TTC549 (cell line): Measurements from ENCODE around the gene OR6V1.
"Not testable (repeated sequence)": the region's sequence is repeated elsewhere in the genome, so short reads cannot be mapped to it uniquely, and the experiment has no call there.

Experiments used
- FAIRE-seq: peaks from 2 replicates; lab custom pipeline; 2012; peaks lifted over from hg19 to GRCh38; lab: Jason Lieb, UNC

OR6V1 gene

DNA sequence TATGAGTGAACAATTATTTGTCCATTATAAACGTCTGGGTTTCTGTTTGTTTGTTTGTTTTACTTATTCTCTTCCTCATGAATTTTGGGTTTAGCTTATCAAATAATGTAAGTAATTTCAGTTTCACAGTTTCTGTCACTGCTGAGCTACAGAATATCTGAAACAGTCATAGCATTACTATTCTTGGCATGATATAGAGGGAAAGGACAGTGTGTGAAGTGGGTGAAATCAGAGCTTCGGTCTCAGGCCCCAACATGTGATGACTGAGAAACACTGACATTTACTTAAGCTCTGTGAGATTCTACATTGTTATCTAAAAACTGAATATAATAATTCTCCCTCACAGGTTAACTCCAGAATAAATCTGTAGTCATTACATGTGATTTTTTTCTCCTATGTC, 8.8 kb upstream of the OR6V1 start:
- no peak for FAIRE-seq

DNA sequence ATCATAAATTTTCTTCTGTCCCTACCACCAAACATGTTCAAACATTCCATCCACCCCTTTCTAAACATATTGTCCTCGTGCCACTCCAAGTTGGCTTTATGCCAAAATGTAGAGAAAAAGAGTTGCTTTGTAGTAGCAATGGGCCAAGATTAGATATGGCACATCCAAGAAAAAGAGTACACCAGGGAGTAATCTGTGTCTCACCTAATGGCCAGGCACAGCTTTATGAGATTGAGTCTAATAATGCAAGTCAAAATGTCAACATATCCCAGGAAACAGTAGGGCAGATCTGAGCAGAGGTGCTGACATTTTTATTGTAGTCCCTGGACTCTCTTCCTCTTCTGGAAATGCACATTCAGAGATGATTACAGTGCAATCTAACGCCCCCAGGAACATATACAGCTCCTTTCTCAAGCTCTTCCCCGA, 5.7 kb upstream of the OR6V1 start:
- FAIRE-seq = no peak

GRCh38 chr7:143047326-143047725, 4.8 kb upstream of the OR6V1 start:
- no peak for FAIRE-seq

DNA sequence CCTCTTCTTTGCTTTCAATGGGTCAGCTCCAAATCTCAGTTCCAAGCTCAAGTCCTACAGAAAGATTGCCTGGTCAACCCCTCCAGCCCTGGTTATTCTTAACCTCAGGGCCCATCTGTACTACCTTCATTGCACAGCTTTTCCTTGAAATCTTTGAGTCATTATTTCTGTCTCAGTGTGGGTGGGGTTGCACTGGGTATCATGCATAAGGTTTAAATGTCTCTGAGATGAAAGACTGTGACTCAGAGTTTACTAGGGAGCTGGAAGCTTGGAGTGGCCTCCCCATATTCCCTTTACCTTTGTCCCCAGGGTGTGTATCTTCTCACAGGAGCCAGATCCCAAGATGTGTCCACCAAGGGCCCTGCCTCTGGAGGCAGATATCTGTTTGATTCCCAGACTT, 3.3 kb upstream of the OR6V1 start:
- no peak for FAIRE-seq

- FAIRE-seq = no peak
Observed at GRCh38 chr7:143049362-143049761, 2.8 kb upstream of the OR6V1 start.

DNA sequence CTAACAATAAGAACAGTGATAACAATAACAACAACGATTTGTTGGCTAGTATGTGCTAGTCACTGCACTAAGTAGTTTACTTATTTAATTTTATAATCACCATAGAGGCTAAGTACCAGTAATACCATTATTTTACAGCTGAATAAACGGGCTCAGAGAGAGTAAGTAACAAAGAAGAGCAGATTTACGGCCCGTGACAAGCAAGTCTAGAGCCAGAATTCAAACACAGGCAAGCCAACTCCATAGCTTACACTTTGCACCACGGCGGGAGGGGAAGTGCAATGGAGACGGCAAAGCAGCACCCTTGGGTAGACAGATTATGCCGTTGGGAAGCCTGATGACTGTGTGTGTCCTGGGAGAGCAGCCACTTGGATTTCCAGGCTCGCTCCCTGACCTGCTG, 1.2 kb upstream of the OR6V1 start:
- FAIRE-seq = no peak

DNA sequence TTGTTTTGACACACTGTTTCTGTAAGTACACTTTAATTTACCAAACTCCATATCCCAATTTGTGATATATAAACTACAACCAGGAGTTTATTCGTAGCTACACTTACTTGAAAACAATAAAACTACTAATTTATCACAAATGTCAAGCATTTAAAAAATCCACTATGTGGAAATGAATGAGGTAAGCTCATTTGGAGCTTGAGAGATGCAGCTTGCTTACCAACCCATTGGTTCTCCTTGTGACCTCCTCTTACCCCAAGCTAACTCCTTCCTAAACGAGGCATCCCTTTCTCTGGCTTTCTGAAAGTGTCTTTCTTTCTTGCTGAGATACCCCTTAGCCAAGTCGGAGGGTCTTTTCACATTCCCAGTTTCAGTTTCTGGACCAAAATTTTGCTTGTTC, 2.5 kb downstream of the OR6V1 start:
- no peak for FAIRE-seq

- no peak for FAIRE-seq
Observed at GRCh38 chr7:143055754-143056153, 3.6 kb downstream of the OR6V1 start.

DNA sequence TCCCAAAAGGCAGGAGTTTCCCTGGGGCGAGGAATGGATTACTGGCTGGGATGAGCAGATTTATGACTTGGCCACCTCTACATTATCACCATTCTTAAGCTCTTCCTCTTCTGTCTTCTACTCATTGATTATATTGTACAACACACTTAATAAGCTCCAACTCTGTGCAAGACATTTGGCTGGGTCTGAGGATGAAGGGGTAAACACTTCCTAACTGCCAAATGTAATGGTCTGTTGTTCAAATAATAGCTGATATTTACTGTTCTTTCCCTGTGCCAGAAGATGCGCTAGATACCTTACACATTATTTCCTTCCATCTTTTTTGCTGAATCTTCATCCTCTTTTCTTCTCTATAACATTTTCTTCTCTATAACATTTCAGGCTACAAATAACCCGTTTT, 11.6 kb downstream of the OR6V1 start:
- FAIRE-seq = no peak

- FAIRE-seq = no peak
Observed at GRCh38 chr7:143068446-143068845, 16.3 kb downstream of the OR6V1 start.

DNA sequence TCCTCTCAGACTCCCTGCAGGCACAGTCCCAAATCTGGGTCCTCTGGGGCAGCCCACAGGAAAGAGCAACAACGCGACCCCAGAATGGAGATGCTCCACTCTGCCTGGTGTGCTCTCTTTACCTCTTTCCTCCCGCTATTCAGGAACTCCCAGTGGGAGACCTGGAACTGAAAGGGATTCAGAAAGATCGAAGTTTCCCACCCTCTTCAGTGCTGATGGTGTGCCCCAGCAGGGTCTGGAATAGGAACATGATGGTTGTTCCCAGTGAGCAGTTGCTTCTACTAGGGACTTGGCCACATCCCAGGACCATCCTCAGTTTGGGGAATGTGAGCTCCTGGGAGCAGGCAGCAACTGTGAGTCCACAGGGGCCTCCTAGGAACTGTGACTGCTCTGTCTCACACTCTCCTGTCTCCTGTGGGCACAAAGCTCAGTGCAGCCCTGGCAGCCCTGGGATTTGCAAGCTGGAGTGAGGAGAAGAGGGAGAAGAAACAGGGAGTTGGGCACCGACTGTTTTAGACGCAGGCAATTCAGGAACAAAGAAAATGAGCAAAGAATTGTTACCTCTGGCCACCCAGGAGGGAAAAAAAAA, 17.9 kb downstream of the OR6V1 start:
- FAIRE-seq = no peak

GRCh38 chr7:143073556-143073955, 21.4 kb downstream of the OR6V1 start:
- no peak for FAIRE-seq

GRCh38 chr7:143074141-143074540, 22.0 kb downstream of the OR6V1 start:
- FAIRE-seq = no peak

DNA sequence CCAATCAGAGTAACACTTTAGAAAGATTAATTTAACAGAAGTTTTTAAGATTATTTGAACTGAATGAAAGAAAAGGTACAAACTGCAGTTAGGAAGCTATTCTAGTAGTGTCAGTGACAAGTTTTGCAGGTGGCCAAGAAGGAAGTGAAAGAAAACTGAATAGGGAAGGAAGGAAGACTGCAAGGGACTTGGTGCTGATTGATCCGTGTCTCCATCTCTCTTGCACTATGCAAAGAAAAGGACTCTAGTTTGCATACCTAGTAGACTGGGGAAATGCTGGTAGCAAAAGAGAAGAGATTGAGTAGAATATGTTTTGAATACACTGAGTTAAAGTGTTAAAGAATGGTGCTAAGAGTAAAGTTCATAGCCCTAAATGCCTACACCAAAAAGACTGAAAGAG, 33.0 kb downstream of the OR6V1 start:
- FAIRE-seq = no peak

DNA sequence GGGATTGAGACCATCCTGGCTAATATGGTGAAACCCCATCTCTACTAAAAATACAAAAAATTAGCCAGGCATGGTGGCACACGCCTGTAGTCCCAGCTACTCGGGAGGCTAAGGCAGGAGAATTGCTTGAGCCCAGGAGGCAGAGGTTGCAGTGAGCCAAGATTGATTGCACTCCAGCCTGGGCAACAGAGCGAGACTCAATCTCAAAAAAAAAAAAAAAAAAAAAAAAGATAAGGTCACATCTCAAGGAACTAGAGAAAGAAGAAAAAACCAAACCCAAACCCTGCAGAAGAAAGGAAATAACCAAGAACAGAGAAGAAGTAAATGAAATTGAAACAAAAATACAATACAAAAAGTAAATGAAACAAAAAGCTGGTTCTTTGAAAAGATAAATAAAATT, 33.5 kb downstream of the OR6V1 start:
- FAIRE-seq = not testable (repeated sequence)

- not testable (repeated sequence) for FAIRE-seq
Observed at GRCh38 chr7:143088549-143089231, 36.5 kb downstream of the OR6V1 start.

DNA sequence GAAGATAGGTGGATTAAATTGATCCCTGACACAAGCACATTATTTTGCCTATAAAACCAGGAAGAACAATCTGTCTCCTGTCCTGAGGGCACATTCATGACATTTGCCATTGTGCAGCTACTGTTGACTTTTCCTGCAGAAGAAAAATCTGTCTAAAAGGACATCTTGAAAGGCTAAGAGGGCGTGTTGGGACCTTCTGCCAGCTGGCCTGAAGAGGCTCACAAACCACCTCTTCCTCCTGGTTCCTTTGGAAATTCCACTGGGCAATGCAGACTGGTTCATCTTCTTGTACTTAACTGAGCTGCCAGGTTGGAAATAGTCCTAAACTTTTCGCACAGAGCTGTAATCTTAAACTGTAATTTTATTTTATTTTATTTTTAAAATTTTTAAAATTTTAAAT, 44.0 kb downstream of the OR6V1 start:
- FAIRE-seq = no peak

DNA sequence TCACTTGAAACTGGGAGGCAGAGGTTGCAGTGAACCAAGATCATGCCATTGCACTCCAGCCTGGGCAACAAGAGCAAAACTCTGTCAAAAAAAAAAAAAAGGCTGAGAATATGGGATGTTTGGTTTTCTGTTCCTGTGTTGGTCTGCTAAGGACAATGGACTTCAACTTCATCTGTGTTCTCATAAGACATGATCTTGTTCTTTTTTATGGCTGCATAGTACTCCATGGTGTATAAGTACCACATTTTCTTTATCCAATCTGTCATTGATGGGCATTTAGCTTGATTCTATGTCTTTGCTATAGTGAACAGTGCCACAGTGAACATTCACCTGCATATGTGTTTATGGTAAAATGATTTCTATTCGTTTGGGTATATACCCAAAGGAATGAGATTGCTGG, 47.4 kb downstream of the OR6V1 start:
- not testable (repeated sequence) for FAIRE-seq
